Central memory CD8-positive, alpha-beta T cell (primary cell): Measurements from ENCODE around the gene RFLNA.

Experiments
- ATAC-seq: fragments of 150-1000 bp; cut with Tn5 transposase; replicated peaks from 2 replicates; pipeline ENCODE4 v1.10.0; 2022; ENCODE audit warnings: mild to moderate bottlenecking, moderate FRiP score, moderate number of reproducible peaks; ENCODE audit not compliant: poor library complexity, severe bottlenecking; ENCODE audit errors: extremely low read depth
- DNase-seq, 2 donors: peaks; one replicate each; pipeline ENCODE4 v3.0.0; 2021; ENCODE audit warnings: low spot score in 2 of 2
- H3K27ac Mint-ChIP-seq: one replicate; pipeline ENCODE4 v1.8.0; 2022; ENCODE audit warnings: low read depth, mild to moderate bottlenecking, moderate library complexity, mixed read lengths
- H3K27me3 Mint-ChIP-seq: one replicate; pipeline ENCODE4 v1.8.0; 2022; ENCODE audit warnings: mixed read lengths
- H3K36me3 Mint-ChIP-seq: one replicate; pipeline ENCODE4 v1.8.0; 2022; ENCODE audit warnings: mild to moderate bottlenecking, moderate library complexity, mixed read lengths; ENCODE audit not compliant: insufficient read depth
- H3K4me1 Mint-ChIP-seq: one replicate; pipeline ENCODE4 v1.8.0; 2022; ENCODE audit warnings: mixed read lengths
- H3K4me3 Mint-ChIP-seq: one replicate; pipeline ENCODE4 v1.8.0; 2022; ENCODE audit warnings: mild to moderate bottlenecking, moderate library complexity, mixed read lengths
- H3K9me3 Mint-ChIP-seq: one replicate; pipeline ENCODE4 v1.8.0; 2022; ENCODE audit warnings: mixed read lengths

The RFLNA gene

GRCh38 chr12:124273630-124274029, 21.3 kb upstream of the RFLNA start:
- H3K4me1 Mint-ChIP-seq: no peaks in the 10 kb centered on the region
- DNase-seq (no peak), ATAC-seq (no peak)
- no peaks in the 10 kb centered on the region for H3K9me3 Mint-ChIP-seq
- no peak overlapping the region for H3K27ac Mint-ChIP-seq
- H3K4me3 Mint-ChIP-seq: no peak overlapping the region
- H3K36me3 Mint-ChIP-seq: peaks cover 3% of the 10 kb centered on the region
- H3K27me3 Mint-ChIP-seq: peaks cover 53% of the 10 kb centered on the region

- no peak for DNase-seq
- ATAC-seq: no peak
- no peak overlapping the region for H3K27ac Mint-ChIP-seq
- no peaks in the 10 kb centered on the region for H3K36me3 Mint-ChIP-seq
- H3K4me1 Mint-ChIP-seq: no peaks in the 10 kb centered on the region
- H3K9me3 Mint-ChIP-seq: no peaks in the 10 kb centered on the region
- peaks cover 45% of the 10 kb centered on the region for H3K27me3 Mint-ChIP-seq
- H3K4me3 Mint-ChIP-seq: no peak overlapping the region
Observed at GRCh38 chr12:124276337-124276736, 18.6 kb upstream of the RFLNA start.

GRCh38 chr12:124277394-124278241, 17.3 kb upstream of the RFLNA start:
- no peaks in the 10 kb centered on the region for H3K36me3 Mint-ChIP-seq
- no peaks in the 10 kb centered on the region for H3K4me1 Mint-ChIP-seq
- ATAC-seq (no peak), DNase-seq (no peak)
- no peaks in the 10 kb centered on the region for H3K9me3 Mint-ChIP-seq
- peaks cover 58% of the 10 kb centered on the region for H3K27me3 Mint-ChIP-seq
- no peak overlapping the region for H3K4me3 Mint-ChIP-seq
- H3K27ac Mint-ChIP-seq: no peak overlapping the region

- Mint-ChIP-seq H3K4me1 (no peaks in the 10 kb centered on the region), H3K27ac (no peak overlapping the region), H3K27me3 (peaks cover 67% of the 10 kb centered on the region), H3K9me3 (no peaks in the 10 kb centered on the region), H3K4me3 (no peak overlapping the region), H3K36me3 (no peaks in the 10 kb centered on the region)
- ATAC-seq (no peak), DNase-seq (no peak)
Observed at GRCh38 chr12:124278389-124279101, 16.3 kb upstream of the RFLNA start.

GRCh38 chr12:124279315-124279714, 15.6 kb upstream of the RFLNA start:
- ATAC-seq (no peak), DNase-seq (no peak)
- no peak overlapping the region for H3K27ac Mint-ChIP-seq
- H3K27me3 Mint-ChIP-seq: peaks cover 75% of the 10 kb centered on the region
- H3K36me3 Mint-ChIP-seq: no peaks in the 10 kb centered on the region
- no peaks in the 10 kb centered on the region for H3K4me1 Mint-ChIP-seq
- peaks cover 4% of the 10 kb centered on the region for H3K9me3 Mint-ChIP-seq
- H3K4me3 Mint-ChIP-seq: no peak overlapping the region

- Mint-ChIP-seq H3K27me3 (peaks cover 78% of the 10 kb centered on the region), H3K9me3 (peaks cover 9% of the 10 kb centered on the region), H3K4me3 (no peak overlapping the region), H3K4me1 (no peaks in the 10 kb centered on the region), H3K27ac (no peak overlapping the region), H3K36me3 (no peaks in the 10 kb centered on the region)
- DNase-seq: no peak
- no peak for ATAC-seq
Observed at GRCh38 chr12:124279846-124280360, 15.0 kb upstream of the RFLNA start.

GRCh38 chr12:124281309-124281708, 13.6 kb upstream of the RFLNA start:
- Mint-ChIP-seq H3K27me3 (peaks cover 79% of the 10 kb centered on the region), H3K9me3 (peaks cover 14% of the 10 kb centered on the region), H3K36me3 (no peaks in the 10 kb centered on the region), H3K4me1 (no peaks in the 10 kb centered on the region), H3K4me3 (no peak overlapping the region), H3K27ac (no peak overlapping the region)
- DNase-seq (no peak), ATAC-seq (no peak)

- ATAC-seq: no peak
- DNase-seq: no peak
- Mint-ChIP-seq H3K36me3 (peaks cover 3% of the 10 kb centered on the region), H3K4me1 (no peaks in the 10 kb centered on the region), H3K4me3 (no peak overlapping the region), H3K9me3 (peaks cover 14% of the 10 kb centered on the region), H3K27ac (no peak overlapping the region), H3K27me3 (peaks cover 74% of the 10 kb centered on the region)
Observed at GRCh38 chr12:124282287-124282686, 12.6 kb upstream of the RFLNA start.

- Mint-ChIP-seq H3K27ac (no peak overlapping the region), H3K9me3 (peaks cover 14% of the 10 kb centered on the region), H3K4me3 (no peak overlapping the region), H3K27me3 (peaks cover 81% of the 10 kb centered on the region), H3K36me3 (peaks cover 3% of the 10 kb centered on the region), H3K4me1 (no peaks in the 10 kb centered on the region)
- ATAC-seq: no peak
- DNase-seq: no peak
Observed at GRCh38 chr12:124283326-124283725, 11.6 kb upstream of the RFLNA start.

- no peak overlapping the region for H3K27ac Mint-ChIP-seq
- H3K9me3 Mint-ChIP-seq: peaks cover 14% of the 10 kb centered on the region
- DNase-seq (no peak), ATAC-seq (no peak)
- H3K4me1 Mint-ChIP-seq: no peaks in the 10 kb centered on the region
- H3K36me3 Mint-ChIP-seq: peaks cover 3% of the 10 kb centered on the region
- H3K4me3 Mint-ChIP-seq: no peak overlapping the region
- H3K27me3 Mint-ChIP-seq: peaks cover 80% of the 10 kb centered on the region
Observed at GRCh38 chr12:124284368-124284767, 10.5 kb upstream of the RFLNA start.

- Mint-ChIP-seq H3K4me1 (no peaks in the 10 kb centered on the region), H3K27me3 (peaks cover 72% of the 10 kb centered on the region), H3K27ac (no peak overlapping the region), H3K4me3 (no peak overlapping the region), H3K9me3 (peaks cover 14% of the 10 kb centered on the region), H3K36me3 (peaks cover 3% of the 10 kb centered on the region)
- no peak for ATAC-seq
- no peak for DNase-seq
Observed at GRCh38 chr12:124286414-124286813, 8.5 kb upstream of the RFLNA start.

GRCh38 chr12:124286971-124287370, 7.9 kb upstream of the RFLNA start:
- DNase-seq: no peak
- no peak overlapping the region for H3K4me3 Mint-ChIP-seq
- peaks cover 3% of the 10 kb centered on the region for H3K36me3 Mint-ChIP-seq
- H3K27me3 Mint-ChIP-seq: peaks cover 72% of the 10 kb centered on the region
- H3K4me1 Mint-ChIP-seq: no peaks in the 10 kb centered on the region
- no peak for ATAC-seq
- H3K9me3 Mint-ChIP-seq: peaks cover 14% of the 10 kb centered on the region
- no peak overlapping the region for H3K27ac Mint-ChIP-seq
